Measurements from ENCODE around the gene SEPTIN5. TPM values are rescaled to one million over a fixed set of nuclear protein-coding genes. Genes with fewer than 3 reads are reported as not detected.

SEPTIN5 gene
- total and polyA plus RNA-seq, 9 of the 15 experiments (the other 6 are each of a cell fraction or from before 2014, with no cell fraction given) = 0.03 to 195 (median 119) TPM

GRCh38 chr22:19666673-19667593 is 47.4 kb upstream of the SEPTIN5 start (continued):
- peak; percentile 98 for TF ChIP-seq HINFP (tag; conservative IDR thresholded peaks at IDR 0.05; ENCODE audit: low read depth)
- TF ChIP-seq ZNF324 (CRISPR knock-in tag; IDR thresholded peaks at IDR 0.05) = no peak
- TF ChIP-seq ZNF589 (CRISPR knock-in tag; IDR thresholded peaks at IDR 0.05; ENCODE audit: low read depth) = no peak
- TF ChIP-seq NR2C2 (CRISPR knock-in tag; IDR thresholded peaks at IDR 0.05) = no peak
- no peak for TF ChIP-seq NR2C2 (tag; IDR thresholded peaks at IDR 0.05)
- TF ChIP-seq ETV5 (CRISPR knock-in tag; IDR thresholded peaks at IDR 0.05; ENCODE audit: low read depth) = peak; percentile 35; the same call in 1 of the 2 replicates
- TF ChIP-seq NR1H2 (CRISPR knock-in tag; IDR thresholded peaks at IDR 0.05) = peak; percentile 73; the same call in 1 of the 2 replicates
